ENCODE measurements around the gene FMNL2.

The FMNL2 gene

DNA sequence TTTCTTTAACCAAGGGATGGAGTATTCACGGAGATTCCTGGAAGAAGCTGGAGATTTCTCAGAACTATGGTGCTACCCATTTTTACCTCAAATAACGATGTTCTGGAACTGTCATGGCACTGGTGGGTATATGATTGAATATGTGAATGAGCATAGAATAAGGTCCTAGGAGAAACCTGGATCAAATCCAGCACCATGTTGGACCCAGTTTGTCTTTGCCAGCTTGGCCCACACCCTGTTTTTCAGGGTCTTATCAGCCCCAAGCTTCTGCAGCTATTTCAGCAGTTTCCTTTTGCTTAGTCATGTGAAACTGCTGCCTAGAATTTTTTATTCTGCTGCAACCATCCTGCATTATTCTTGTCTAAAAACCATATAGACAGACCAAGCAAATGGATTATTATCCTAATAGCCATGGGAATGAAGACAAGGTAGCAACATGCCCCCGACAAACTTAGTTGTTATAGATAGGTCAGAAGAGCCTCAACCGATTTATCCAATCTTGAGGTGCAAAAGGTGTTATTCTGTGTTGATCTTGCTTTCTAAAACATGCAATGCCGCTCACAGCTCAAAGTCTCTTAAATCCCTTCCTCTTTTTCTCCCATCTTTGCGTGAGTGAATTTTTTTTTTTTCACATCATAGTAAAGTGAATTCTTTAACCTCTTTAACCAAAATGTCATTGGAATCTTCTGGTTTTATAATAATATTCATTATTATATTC is 248.7 kb downstream of the FMNL2 start:
- Histone ChIP-seq H3K36me3 (ENCODE audit: insufficient read depth, low read length) (0 out of 2 replicates have a peak, but pooled peaks cover 5% of the 10 kb centered on the region), H3K9ac (ENCODE audit: low read depth, low read length) (no peak overlapping the region), H3K4me1 (ENCODE audit: insufficient read depth, low read length) (no peaks in the 10 kb centered on the region), H3K9me3 (ENCODE audit: control insufficient read depth, insufficient read depth, low read length) (no peaks in the 10 kb centered on the region)

GRCh38 chr2:152584301-152584700 is 249.3 kb downstream of the FMNL2 start:
- Histone ChIP-seq H3K9ac (ENCODE audit: low read depth, low read length) (no peak overlapping the region), H3K4me1 (ENCODE audit: insufficient read depth, low read length) (no peaks in the 10 kb centered on the region), H3K36me3 (ENCODE audit: insufficient read depth, low read length) (0 out of 2 replicates have a peak, but pooled peaks cover 5% of the 10 kb centered on the region), H3K9me3 (ENCODE audit: control insufficient read depth, insufficient read depth, low read length) (no peaks in the 10 kb centered on the region)

GRCh38 chr2:152585830-152586484 is 251.0 kb downstream of the FMNL2 start:
- Histone ChIP-seq H3K9ac (ENCODE audit: low read depth, low read length) (no peak overlapping the region), H3K4me1 (ENCODE audit: insufficient read depth, low read length) (no peaks in the 10 kb centered on the region), H3K36me3 (ENCODE audit: insufficient read depth, low read length) (peaks cover 8% of the 10 kb centered on the region; the same call in 1 of the 2 replicates), H3K9me3 (ENCODE audit: control insufficient read depth, insufficient read depth, low read length) (no peaks in the 10 kb centered on the region)

DNA sequence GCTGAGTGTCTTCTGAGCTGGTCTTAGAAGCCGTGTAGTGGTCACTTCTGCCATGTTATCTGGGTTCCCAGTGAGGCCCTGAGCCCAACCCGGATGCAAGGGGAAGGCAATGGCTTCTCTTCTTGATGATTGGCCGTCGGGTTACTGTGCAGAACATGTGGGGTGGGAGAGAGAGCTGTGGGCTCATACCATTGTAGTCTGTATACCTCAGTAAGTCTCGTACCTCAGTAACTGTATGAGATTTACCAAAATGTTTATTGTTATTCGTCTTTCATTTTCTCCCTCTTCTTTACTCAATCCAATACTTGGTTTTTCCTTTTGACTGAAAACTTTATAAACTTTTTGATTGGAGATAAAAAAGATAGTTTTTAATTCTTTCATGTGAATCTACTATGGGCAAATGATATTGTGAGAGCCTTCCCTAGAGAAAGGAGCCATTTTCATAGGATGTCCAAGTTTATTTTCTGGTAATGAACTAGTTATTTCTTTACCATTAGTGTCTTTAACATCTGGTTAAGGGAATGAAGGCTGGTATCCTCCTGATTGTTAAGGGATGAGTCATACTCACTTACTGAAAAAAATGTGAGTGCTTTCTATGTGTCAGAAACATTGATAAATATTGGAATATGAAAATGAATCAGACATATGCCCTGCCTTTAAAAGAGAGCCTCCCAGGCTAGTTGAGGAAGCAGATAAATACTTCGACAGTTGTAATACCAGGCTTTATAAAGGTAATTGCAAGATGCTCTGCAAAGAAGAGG is 252.4 kb downstream of the FMNL2 start:
- Histone ChIP-seq H3K4me1 (ENCODE audit: insufficient read depth, low read length) (no peaks in the 10 kb centered on the region), H3K36me3 (ENCODE audit: insufficient read depth, low read length) (peaks cover 8% of the 10 kb centered on the region; the same call in 1 of the 2 replicates), H3K9me3 (ENCODE audit: control insufficient read depth, insufficient read depth, low read length) (no peaks in the 10 kb centered on the region)

GRCh38 chr2:152588998-152589397 is 254.0 kb downstream of the FMNL2 start:
- no peaks in the 10 kb centered on the region for H3K4me1 ChIP-seq (ENCODE audit: insufficient read depth, low read length)
- H3K36me3 ChIP-seq (ENCODE audit: insufficient read depth, low read length), result peaks cover 3% of the 10 kb centered on the region; the same call in 1 of the 2 replicates

More for the DNA sequence above, 252.4 kb downstream of the FMNL2 start:
- no peak overlapping the region for H3K9ac ChIP-seq (ENCODE audit: low read depth, low read length)

DNA sequence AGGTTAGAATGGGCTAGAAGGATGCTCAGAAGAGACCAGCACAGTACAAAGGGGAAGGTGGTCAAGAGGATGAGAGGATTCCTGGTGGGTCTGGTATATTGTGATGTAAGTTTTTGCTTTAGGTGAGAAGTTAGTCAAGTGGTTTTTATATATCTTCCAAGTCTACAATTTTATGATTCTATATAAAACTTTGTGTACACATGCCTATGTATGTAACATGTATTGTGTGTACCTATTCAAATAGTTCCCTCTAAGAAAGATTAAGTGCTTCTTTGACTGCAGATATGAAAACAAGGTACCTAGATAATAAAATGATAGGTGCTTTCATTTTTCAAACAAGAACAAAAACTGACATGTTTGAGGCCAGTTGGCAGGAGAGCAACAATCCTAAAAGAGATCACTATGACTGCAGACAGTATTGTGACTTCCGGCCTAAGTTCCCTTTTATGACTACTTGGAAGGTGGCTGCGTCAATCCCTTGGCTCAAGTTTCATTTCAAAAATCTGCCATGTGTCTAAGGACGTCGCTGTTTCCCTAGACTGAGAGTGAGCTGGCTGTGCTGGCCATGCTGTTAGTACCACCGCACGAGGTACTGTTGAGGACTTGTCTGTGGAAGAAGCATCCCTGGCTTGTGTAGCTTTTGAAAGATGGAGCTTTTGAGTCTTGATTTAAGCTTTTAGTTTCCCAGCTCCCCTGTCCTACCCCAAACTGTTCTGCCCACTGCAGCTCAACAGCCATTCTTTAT is 259.2 kb downstream of the FMNL2 start:
- Histone ChIP-seq H3K4me1 (ENCODE audit: insufficient read depth, low read length) (no peaks in the 10 kb centered on the region), H3K9me3 (ENCODE audit: control insufficient read depth, insufficient read depth, low read length) (no peaks in the 10 kb centered on the region), H3K36me3 (ENCODE audit: insufficient read depth, low read length) (peaks cover 3% of the 10 kb centered on the region; the same call in 1 of the 2 replicates), H3K9ac (ENCODE audit: low read depth, low read length) (no peak overlapping the region)

More at GRCh38 chr2:152588998-152589397, 254.0 kb downstream of the FMNL2 start:
- Histone ChIP-seq H3K9ac (ENCODE audit: low read depth, low read length) (no peak overlapping the region), H3K9me3 (ENCODE audit: control insufficient read depth, insufficient read depth, low read length) (no peaks in the 10 kb centered on the region)

DNA sequence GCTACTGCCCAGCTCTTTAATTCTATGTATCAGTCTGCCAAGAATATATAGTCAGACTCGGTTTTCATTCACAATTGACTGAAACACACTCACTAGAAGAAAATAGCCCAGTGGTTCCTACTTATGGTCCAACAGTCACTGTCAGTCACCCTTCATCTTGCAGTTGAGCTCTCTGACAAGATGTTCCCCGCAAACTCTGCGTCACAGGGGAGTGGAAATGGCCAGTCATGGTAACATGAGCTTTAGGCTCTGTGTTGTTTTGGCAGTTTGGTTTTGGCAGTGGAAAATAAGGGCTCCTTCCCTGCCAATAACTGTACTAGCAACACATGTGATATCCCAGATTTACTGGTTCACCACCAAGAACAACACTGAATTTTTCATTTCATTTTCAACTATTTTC is 259.8 kb downstream of the FMNL2 start:
- Histone ChIP-seq H3K36me3 (ENCODE audit: insufficient read depth, low read length) (no peaks in the 10 kb centered on the region), H3K9ac (ENCODE audit: low read depth, low read length) (no peak overlapping the region), H3K4me1 (ENCODE audit: insufficient read depth, low read length) (no peaks in the 10 kb centered on the region), H3K9me3 (ENCODE audit: control insufficient read depth, insufficient read depth, low read length) (no peaks in the 10 kb centered on the region)

- no peak overlapping the region for H3K9ac ChIP-seq (ENCODE audit: low read depth, low read length)
- H3K9me3 ChIP-seq (ENCODE audit: control insufficient read depth, insufficient read depth, low read length), result no peaks in the 10 kb centered on the region
- no peaks in the 10 kb centered on the region for H3K36me3 ChIP-seq (ENCODE audit: insufficient read depth, low read length)
- no peaks in the 10 kb centered on the region for H3K4me1 ChIP-seq (ENCODE audit: insufficient read depth, low read length)
Measured at GRCh38 chr2:152598975-152599759, 264.2 kb downstream of the FMNL2 start.

DNA sequence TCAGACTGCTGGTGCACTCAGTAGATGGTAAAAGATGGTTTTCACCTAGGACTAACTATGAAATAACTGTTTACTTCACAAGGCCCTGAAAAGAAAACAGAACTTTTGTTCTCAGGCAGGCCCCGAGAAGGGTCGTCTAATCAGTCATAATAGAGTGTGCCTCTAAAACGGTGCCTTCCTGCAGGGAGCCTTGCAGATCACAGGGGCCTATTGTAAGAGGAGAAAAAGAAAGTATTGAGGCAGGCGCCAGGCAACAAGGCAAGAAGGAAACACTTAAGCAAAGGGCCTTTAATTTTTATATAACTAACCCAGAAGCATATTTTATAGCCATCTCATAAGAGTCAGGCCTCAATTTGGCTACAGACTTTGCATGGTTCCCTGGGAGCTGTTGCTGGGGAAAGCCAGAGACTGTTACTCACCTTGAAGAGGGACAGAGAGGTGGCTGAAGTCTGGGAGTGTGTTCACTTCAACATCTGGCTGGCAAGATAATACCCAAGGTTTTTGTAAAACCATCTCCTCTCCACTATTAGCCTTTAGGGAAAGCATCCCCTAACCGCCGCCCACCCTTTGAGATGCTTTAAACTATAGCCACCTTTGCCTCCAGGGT is 265.2 kb downstream of the FMNL2 start:
- Histone ChIP-seq H3K9me3 (ENCODE audit: control insufficient read depth, insufficient read depth, low read length) (no peaks in the 10 kb centered on the region), H3K4me1 (ENCODE audit: insufficient read depth, low read length) (no peaks in the 10 kb centered on the region), H3K9ac (ENCODE audit: low read depth, low read length) (no peak overlapping the region), H3K36me3 (ENCODE audit: insufficient read depth, low read length) (no peaks in the 10 kb centered on the region)

- no peaks in the 10 kb centered on the region for H3K9me3 ChIP-seq (ENCODE audit: control insufficient read depth, insufficient read depth, low read length)
- H3K9ac ChIP-seq (ENCODE audit: low read depth, low read length), result no peak overlapping the region
- no peaks in the 10 kb centered on the region for H3K4me1 ChIP-seq (ENCODE audit: insufficient read depth, low read length)
- no peaks in the 10 kb centered on the region for H3K36me3 ChIP-seq (ENCODE audit: insufficient read depth, low read length)
Measured at GRCh38 chr2:152600697-152601096, 265.7 kb downstream of the FMNL2 start.

GRCh38 chr2:152602750-152603149 is 267.8 kb downstream of the FMNL2 start:
- Histone ChIP-seq H3K9ac (ENCODE audit: low read depth, low read length) (no peak overlapping the region), H3K36me3 (ENCODE audit: insufficient read depth, low read length) (no peaks in the 10 kb centered on the region; the same call in 1 of the 2 replicates), H3K4me1 (ENCODE audit: insufficient read depth, low read length) (no peaks in the 10 kb centered on the region), H3K9me3 (ENCODE audit: control insufficient read depth, insufficient read depth, low read length) (no peaks in the 10 kb centered on the region)

DNA sequence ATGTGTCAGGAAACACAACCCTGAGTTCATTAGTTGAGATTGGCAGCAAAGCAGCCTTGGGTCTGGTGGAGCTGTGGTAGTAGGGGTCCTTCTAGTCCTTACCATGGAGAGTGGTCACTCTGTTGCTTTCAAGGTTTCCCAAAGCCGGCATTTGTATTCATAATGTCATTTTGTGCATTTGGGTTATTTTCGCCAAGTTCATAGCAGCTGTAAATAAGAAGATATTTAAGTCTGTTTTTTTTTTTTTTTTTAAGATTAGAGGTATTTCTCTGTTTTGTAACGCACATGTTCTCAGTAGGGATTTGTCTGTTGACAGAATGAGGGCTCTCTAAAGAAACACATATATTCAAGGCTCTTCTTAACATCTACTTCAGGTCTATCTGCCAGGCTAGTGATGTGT is 268.2 kb downstream of the FMNL2 start:
- Histone ChIP-seq H3K9me3 (ENCODE audit: control insufficient read depth, insufficient read depth, low read length) (no peaks in the 10 kb centered on the region), H3K9ac (ENCODE audit: low read depth, low read length) (no peak overlapping the region), H3K36me3 (ENCODE audit: insufficient read depth, low read length) (no peaks in the 10 kb centered on the region; the same call in 1 of the 2 replicates), H3K4me1 (ENCODE audit: insufficient read depth, low read length) (no peaks in the 10 kb centered on the region)

GRCh38 chr2:152606081-152606480 is 271.1 kb downstream of the FMNL2 start:
- no peaks in the 10 kb centered on the region for H3K9me3 ChIP-seq (ENCODE audit: control insufficient read depth, insufficient read depth, low read length)
- H3K36me3 ChIP-seq (ENCODE audit: insufficient read depth, low read length), result no peaks in the 10 kb centered on the region; the same call in 1 of the 2 replicates
- no peaks in the 10 kb centered on the region for H3K4me1 ChIP-seq (ENCODE audit: insufficient read depth, low read length)
- H3K9ac ChIP-seq (ENCODE audit: low read depth, low read length), result no peak overlapping the region

Measured in ES-I3 (cell line).